Measurements from ENCODE around the gene RASL12. TPM values are rescaled to one million over a fixed set of nuclear protein-coding genes. Genes with fewer than 3 reads are reported as not detected.
"Not testable (repeated sequence)": the region's sequence is repeated elsewhere in the genome, so short reads cannot be mapped to it uniquely, and the experiment has no call there.

Gene RASL12
- total RNA-seq, 6 experiments from 2014 or later = not detected

DNA sequence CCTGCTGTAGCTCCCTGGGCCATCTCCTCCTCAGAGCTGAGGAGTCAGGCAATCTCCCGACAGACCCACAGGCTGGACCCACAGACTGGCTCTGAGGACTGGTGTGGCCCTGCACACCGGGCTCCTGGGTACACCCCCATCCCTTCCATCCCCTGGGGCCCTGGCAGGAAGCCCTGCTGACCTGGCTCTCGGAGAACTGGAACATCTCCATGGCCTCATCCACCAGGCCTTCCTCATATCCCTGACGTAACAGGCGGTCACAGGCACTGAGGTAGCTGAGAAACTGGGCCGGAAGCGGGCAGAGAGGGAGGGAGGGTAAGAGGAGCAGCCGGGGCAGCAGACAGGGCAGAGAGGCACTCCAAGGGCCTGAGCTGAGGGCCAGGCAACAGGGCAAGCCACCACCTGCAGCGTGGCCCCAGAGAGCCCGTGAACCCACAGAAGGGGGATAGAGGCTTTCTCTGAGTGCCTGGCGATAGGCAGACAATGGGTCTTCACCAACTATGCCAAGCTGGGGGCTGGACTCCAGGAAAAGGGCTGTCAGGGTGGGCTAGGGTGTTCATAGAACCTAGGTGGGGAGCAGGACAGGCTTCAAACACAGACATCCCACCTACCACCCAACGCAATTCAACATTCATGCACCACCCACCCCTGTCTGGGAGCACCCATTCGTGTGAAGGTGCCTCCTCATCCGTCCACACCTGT lies 26.7 kb upstream of the RASL12 start:
- TF ChIP-seq, protein P1, sequence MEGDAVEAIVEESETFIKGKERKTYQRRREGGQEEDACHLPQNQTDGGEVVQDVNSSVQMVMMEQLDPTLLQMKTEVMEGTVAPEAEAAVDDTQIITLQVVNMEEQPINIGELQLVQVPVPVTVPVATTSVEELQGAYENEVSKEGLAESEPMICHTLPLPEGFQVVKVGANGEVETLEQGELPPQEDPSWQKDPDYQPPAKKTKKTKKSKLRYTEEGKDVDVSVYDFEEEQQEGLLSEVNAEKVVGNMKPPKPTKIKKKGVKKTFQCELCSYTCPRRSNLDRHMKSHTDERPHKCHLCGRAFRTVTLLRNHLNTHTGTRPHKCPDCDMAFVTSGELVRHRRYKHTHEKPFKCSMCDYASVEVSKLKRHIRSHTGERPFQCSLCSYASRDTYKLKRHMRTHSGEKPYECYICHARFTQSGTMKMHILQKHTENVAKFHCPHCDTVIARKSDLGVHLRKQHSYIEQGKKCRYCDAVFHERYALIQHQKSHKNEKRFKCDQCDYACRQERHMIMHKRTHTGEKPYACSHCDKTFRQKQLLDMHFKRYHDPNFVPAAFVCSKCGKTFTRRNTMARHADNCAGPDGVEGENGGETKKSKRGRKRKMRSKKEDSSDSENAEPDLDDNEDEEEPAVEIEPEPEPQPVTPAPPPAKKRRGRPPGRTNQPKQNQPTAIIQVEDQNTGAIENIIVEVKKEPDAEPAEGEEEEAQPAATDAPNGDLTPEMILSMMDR (IDR thresholded peaks at IDR 0.05) = no peak
- no peak for DNase-seq
- H3K27ac Mint-ChIP-seq = 0 out of 2 replicates have a peak overlapping the region, but pooled peaks have one; percentile 5

GRCh38 chr15:65093793-65094170 lies 26.0 kb upstream of the RASL12 start:
- H3K27me3 Mint-ChIP-seq (ENCODE audit: insufficient read depth); H3K4me1 Mint-ChIP-seq (ENCODE audit: low read depth); H3K4me3 Mint-ChIP-seq; H3K36me3 Mint-ChIP-seq (ENCODE audit: low read depth); H3K9me3 Mint-ChIP-seq; DNase-seq: not testable (repeated sequence)
- 0 out of 2 replicates have a peak overlapping the region, but pooled peaks have one; percentile 5 for H3K27ac Mint-ChIP-seq

More for the DNA sequence above, 26.7 kb upstream of the RASL12 start:
- Mint-ChIP-seq H3K36me3 (ENCODE audit: low read depth) (peaks cover 13% of the 10 kb centered on the region), H3K4me3 (no peak overlapping the region), H3K4me1 (ENCODE audit: low read depth) (no peaks in the 10 kb centered on the region), H3K9me3 (no peaks in the 10 kb centered on the region), H3K27me3 (ENCODE audit: insufficient read depth) (no peaks in the 10 kb centered on the region; the same call in 1 of the 2 replicates)

- no peaks in the 10 kb centered on the region; the same call in 1 of the 2 replicates for H3K27me3 Mint-ChIP-seq (ENCODE audit: insufficient read depth)
- peaks cover 2% of the 10 kb centered on the region for H3K36me3 Mint-ChIP-seq (ENCODE audit: low read depth)
- TF ChIP-seq, protein P1 (IDR thresholded peaks at IDR 0.05) = no peak
- no peaks in the 10 kb centered on the region for H3K4me1 Mint-ChIP-seq (ENCODE audit: low read depth)
- H3K27ac Mint-ChIP-seq = no peak overlapping the region
- H3K9me3 Mint-ChIP-seq = no peaks in the 10 kb centered on the region
- DNase-seq = no peak
- no peak overlapping the region for H3K4me3 Mint-ChIP-seq
Observed at GRCh38 chr15:65092911-65093792, 25.4 kb upstream of the RASL12 start.

GRCh38 chr15:65091946-65092770 lies 24.4 kb upstream of the RASL12 start:
- H3K4me3 Mint-ChIP-seq = no peak overlapping the region
- H3K36me3 Mint-ChIP-seq (ENCODE audit: low read depth) = no peaks in the 10 kb centered on the region
- DNase-seq = no peak
- no peaks in the 10 kb centered on the region for H3K4me1 Mint-ChIP-seq (ENCODE audit: low read depth)
- TF ChIP-seq, protein P1 (IDR thresholded peaks at IDR 0.05) = no peak
- no peaks in the 10 kb centered on the region; the same call in 1 of the 2 replicates for H3K27me3 Mint-ChIP-seq (ENCODE audit: insufficient read depth)
- H3K27ac Mint-ChIP-seq = no peak overlapping the region
- H3K9me3 Mint-ChIP-seq = no peaks in the 10 kb centered on the region

DNA sequence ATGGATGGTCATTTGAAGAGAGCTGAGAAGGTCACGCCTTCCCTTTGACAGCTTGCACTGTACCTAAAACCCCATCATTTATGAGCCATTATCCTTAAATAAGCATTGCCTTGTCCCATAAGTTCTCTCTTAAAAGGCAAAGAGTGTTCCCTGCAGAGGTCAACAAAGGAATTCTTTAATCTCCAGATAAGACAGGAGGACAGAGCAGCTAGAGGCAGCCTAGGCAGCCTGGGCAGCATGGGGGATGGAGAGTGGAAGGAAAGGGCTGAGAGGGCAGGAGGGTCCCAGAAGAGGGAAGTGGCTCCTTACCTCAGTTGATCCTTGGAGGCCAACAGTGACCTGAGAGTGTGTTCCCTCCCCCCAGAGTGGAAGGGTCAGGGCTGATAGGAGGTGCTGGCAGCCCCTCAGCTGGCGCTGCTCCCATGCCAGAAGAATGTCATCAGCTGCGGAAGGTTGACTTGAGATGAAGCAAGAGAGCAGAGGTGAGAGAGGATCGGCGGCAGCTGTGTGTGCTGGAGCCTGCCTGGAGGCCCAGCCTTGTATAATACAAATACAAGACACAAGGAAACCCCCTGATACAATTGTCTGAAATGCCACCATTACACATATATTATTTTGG lies 21.5 kb upstream of the RASL12 start:
- Mint-ChIP-seq H3K4me3 (no peak overlapping the region), H3K9me3 (no peaks in the 10 kb centered on the region), H3K27me3 (ENCODE audit: insufficient read depth) (peaks cover 12% of the 10 kb centered on the region), H3K27ac (no peak overlapping the region), H3K4me1 (ENCODE audit: low read depth) (peaks cover 6% of the 10 kb centered on the region; the same call in 1 of the 2 replicates), H3K36me3 (ENCODE audit: low read depth) (no peaks in the 10 kb centered on the region)
- DNase-seq = no peak
- TF ChIP-seq, protein P1 (IDR thresholded peaks at IDR 0.05) = no peak

All from HFFc6 (cell line).